ENCODE data around the gene GNA12. TPM values are rescaled to one million over a fixed set of nuclear protein-coding genes. Genes with fewer than 3 reads are reported as not detected.

GNA12 gene
- total RNA-seq, 4 donors from 2014 or later, result 11.0 to 68.5 (median 20.4) TPM

DNA sequence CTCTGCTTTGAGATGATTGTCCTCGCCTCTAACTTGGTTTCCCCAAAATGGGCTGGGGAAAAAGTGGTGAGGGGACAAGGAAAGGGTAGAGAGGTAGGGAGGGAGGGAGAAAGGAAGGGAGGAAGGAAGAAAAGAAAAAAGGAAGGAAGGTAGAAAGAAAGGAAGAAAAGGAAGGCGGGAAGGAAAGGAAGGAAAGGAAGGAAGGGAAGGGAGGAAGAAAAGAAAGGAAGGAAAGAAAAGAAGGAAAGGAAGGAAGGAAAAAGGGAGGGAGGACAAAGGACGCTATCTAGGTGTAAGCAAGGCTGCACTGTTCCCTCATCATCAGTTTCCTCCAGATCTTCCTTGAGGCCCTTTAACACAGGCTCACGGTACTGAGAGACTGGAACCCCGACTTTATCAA lies 2.2 kb downstream of the GNA12 start:
- no peaks in the 10 kb centered on the region for H3K27me3 ChIP-seq
- DNase-seq, result no peak
- H3K9me3 ChIP-seq, result no peaks in the 10 kb centered on the region
- peak overlapping the region in 1 of 4 donors; percentile 75 for H3K27ac ChIP-seq
- H3K4me3 ChIP-seq, result no peak overlapping the region
- peaks cover 0 to 31% (median 14%) of the 10 kb centered on the region in 4 donors for H3K4me1 ChIP-seq
- H3K36me3 ChIP-seq, result no peaks in the 10 kb centered on the region
- TF ChIP-seq, protein P1, sequence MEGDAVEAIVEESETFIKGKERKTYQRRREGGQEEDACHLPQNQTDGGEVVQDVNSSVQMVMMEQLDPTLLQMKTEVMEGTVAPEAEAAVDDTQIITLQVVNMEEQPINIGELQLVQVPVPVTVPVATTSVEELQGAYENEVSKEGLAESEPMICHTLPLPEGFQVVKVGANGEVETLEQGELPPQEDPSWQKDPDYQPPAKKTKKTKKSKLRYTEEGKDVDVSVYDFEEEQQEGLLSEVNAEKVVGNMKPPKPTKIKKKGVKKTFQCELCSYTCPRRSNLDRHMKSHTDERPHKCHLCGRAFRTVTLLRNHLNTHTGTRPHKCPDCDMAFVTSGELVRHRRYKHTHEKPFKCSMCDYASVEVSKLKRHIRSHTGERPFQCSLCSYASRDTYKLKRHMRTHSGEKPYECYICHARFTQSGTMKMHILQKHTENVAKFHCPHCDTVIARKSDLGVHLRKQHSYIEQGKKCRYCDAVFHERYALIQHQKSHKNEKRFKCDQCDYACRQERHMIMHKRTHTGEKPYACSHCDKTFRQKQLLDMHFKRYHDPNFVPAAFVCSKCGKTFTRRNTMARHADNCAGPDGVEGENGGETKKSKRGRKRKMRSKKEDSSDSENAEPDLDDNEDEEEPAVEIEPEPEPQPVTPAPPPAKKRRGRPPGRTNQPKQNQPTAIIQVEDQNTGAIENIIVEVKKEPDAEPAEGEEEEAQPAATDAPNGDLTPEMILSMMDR (IDR thresholded peaks at IDR 0.05), result no peak
- no peak for TF ChIP-seq POLR2A (IDR thresholded peaks at IDR 0.05)

DNA sequence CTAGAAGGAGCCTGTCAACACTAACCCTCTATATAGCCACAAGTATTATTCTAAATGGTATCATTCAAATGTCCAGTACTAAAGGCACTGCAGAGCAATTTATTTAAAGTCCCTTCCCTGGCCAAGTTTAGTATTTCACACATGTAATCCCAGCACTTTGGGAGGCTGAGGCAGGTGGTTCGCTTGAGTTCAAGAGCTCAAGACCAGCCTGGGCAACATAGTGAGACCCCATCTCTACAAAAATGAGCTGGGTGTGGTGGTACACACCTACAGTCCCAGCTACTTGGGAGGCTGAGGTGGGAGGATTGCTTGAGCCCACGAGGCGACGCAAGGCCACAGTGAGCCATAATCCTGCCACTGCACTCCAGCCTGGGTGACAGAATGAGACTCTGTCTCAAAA lies 3.6 kb downstream of the GNA12 start:
- Histone ChIP-seq H3K27me3 (no peaks in the 10 kb centered on the region), H3K4me1 (peaks cover 0 to 31% (median 15%) of the 10 kb centered on the region in 4 donors), H3K36me3 (peaks cover 0 to 3% (median 0%) of the 10 kb centered on the region in 3 donors), H3K27ac (peak overlapping the region in 2 of 4 donors; percentile 68 to 75), H3K9me3 (no peaks in the 10 kb centered on the region), H3K4me3 (no peak overlapping the region)
- DNase-seq, result no peak
- no peak for TF ChIP-seq POLR2A (IDR thresholded peaks at IDR 0.05)
- TF ChIP-seq, protein P1 (IDR thresholded peaks at IDR 0.05), result no peak

DNA sequence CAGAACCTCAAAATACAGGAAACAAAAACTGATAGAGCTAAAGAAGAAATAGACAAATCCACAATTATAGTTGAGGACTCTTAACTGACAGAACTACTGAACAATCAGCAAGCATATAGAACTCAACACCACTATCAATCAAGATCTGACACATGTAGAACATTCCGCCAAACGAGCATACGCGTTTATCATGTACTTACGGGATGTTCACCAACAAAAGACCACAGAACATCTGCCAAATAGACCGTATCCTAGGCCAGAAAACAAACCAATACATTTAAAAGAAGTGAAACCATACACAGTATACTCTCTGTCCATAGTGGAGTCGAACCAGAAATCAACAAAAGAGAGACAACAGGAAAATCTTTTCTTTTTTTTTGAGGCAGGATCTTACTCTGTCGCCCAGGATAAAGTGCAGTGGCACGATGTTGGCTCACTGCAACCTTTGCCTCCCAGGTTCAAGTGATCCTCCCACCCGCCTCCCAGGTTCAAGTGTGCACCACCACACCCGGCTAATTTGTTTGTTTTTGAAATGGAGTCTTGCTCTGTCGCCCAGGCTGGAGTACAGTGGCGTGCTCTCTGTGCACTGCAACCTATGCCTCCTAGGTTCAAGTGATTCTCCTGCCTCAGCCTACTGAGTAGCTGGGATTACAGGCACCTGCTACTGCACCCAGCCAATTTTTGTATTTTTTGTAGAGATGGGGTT lies 5.1 kb downstream of the GNA12 start:
- peak in 2 of 3 donors; percentile 67 to 69 for DNase-seq
- no peak for TF ChIP-seq POLR2A (IDR thresholded peaks at IDR 0.05)
- TF ChIP-seq, protein P1 (IDR thresholded peaks at IDR 0.05), result no peak
- no peaks in the 10 kb centered on the region for H3K9me3 ChIP-seq
- peaks cover 0 to 31% (median 12%) of the 10 kb centered on the region in 4 donors for H3K4me1 ChIP-seq
- H3K27me3 ChIP-seq, result no peaks in the 10 kb centered on the region
- H3K27ac ChIP-seq, result peak overlapping the region in 2 of 4 donors; percentile 72 to 75
- H3K4me3 ChIP-seq, result no peak overlapping the region
- H3K36me3 ChIP-seq, result peaks cover 0 to 5% (median 0%) of the 10 kb centered on the region in 3 donors

DNA sequence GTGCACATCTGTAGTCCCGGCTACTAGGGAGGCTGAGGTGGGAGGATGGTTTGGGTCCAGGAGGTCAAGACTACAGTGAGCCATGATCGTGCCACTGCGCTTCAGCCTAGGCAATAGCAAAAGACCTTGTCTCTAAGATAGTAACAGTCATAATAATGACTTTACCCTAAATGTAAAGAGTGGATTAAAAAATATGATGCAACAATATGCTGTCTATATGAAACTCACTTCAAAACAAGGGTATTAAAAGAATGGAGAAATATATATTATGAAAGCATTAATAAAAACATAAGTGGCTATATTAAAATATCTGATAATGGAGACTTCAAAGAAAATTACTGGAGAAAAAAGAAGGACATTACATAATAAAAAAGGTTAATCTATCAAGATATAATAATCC lies 5.7 kb downstream of the GNA12 start:
- H3K4me1 ChIP-seq, result peaks cover 0 to 31% (median 12%) of the 10 kb centered on the region in 4 donors

DNA sequence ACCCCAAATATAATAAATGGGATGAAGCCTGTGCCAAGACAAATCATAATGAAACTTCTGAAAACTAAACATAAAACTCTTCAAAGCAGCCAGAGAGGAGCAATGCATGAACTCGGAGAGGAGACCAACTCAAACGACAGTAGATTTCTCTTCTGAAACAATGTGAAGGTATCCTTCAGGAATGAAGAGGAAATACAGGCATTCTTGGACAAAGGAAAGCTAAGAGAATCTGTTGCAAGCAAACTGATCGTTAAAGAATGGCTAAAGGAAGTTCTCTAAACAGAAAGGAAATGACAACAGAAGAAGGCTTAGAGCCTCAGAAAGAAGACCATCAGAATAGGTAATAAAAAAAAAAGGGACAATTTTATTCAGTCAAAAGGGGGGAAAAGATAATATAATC lies 6.6 kb downstream of the GNA12 start:
- peaks cover 0 to 27% (median 5%) of the 10 kb centered on the region in 4 donors for H3K4me1 ChIP-seq
- no peaks in the 10 kb centered on the region for H3K27me3 ChIP-seq
- peak overlapping the region in 2 of 4 donors; percentile 72 to 75 for H3K27ac ChIP-seq
- TF ChIP-seq, protein P1 (IDR thresholded peaks at IDR 0.05), result peak in 1 of 6 experiments; percentile 4
- TF ChIP-seq POLR2A (IDR thresholded peaks at IDR 0.05), result no peak
- no peak overlapping the region for H3K4me3 ChIP-seq
- DNase-seq, result no peak
- no peaks in the 10 kb centered on the region for H3K9me3 ChIP-seq
- H3K36me3 ChIP-seq, result peaks cover 0 to 5% (median 0%) of the 10 kb centered on the region in 3 donors

More for the DNA sequence above, 5.7 kb downstream of the GNA12 start:
- no peak for TF ChIP-seq POLR2A (IDR thresholded peaks at IDR 0.05)
- no peak for DNase-seq
- Histone ChIP-seq H3K36me3 (peaks cover 0 to 5% (median 0%) of the 10 kb centered on the region in 3 donors), H3K27ac (peak overlapping the region in 2 of 4 donors; percentile 72 to 75), H3K27me3 (no peaks in the 10 kb centered on the region), H3K4me3 (no peak overlapping the region), H3K9me3 (no peaks in the 10 kb centered on the region)

DNA sequence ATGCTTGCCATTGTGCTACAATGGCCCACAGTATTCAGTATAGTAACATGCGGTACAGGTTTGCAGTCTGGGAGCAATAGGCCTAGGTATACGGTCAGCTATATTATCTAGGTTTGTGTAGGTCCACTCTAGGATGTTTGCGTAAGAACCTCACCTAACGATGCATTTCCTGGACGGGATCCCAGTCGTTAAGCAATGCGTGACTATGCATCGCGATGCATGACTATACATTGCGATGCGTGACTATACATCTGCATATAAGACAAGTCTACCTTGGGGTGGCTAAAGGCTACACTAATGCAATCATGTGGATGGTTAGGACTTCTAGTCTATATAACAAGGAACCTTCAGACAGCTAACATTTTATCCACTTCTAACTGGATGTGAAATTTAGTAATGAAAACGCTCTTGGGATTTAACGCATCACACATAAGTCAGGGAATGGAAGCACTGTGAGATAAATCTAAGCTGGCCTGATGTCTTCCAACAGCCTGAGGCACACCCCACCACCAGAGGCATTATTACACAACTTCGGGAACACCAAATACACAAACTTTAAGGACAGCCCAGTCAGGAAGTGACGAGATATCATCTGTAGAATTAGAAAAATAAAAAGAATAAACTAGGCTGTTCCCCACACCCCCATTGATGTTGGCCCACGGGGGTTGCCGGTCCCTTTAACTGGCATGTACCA lies 9.2 kb downstream of the GNA12 start:
- no peaks in the 10 kb centered on the region for H3K27me3 ChIP-seq
- H3K9me3 ChIP-seq, result no peaks in the 10 kb centered on the region
- TF ChIP-seq, protein P1 (IDR thresholded peaks at IDR 0.05), result no peak
- no peak for TF ChIP-seq POLR2A (IDR thresholded peaks at IDR 0.05)
- peaks cover 0 to 5% (median 0%) of the 10 kb centered on the region in 3 donors for H3K36me3 ChIP-seq
- peaks cover 0 to 23% (median 4%) of the 10 kb centered on the region in 4 donors for H3K4me1 ChIP-seq
- no peak for DNase-seq
- H3K4me3 ChIP-seq, result no peak overlapping the region
- H3K27ac ChIP-seq, result no peak overlapping the region
